ENCODE data around the gene MAML3.

GRCh38 chr4:139761461-139761860, 392.5 kb downstream of the MAML3 start:
- TF ChIP-seq CTCF (IDR thresholded peaks at IDR 0.05) (no peak), POLR2AphosphoS5 (IDR thresholded peaks at IDR 0.05) (no peak)
